ENCODE results near the gene EXD3. TPM values are rescaled to one million over a fixed set of nuclear protein-coding genes. Genes with fewer than 3 reads are reported as not detected.

Gene EXD3
- total and polyA plus RNA-seq, 5 donors from 2014 or later: 4.7 to 27.3 (median 5.8) TPM

DNA sequence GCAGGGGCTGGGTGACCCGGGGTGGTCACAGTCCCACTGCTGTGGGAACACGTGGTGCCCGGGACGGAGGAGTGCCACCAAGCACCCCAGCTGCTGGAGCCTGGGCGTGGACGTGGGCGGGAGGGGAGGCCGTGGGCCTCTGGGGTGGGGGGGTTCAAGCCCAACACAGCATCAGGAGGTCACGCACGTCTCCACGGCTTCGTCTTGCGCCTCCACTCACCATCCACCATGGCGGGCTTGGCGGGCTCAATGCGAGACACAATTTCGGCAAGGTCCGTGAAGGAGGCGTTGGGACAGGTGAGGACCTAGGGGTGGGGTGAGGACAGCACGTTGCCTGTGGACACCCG lies 38.3 kb upstream of the EXD3 start:
- DNase-seq: no peak
- no peaks in the 10 kb centered on the region for H3K36me3 Mint-ChIP-seq
- H3K4me1 ChIP-seq (ENCODE audit: control insufficient read depth, insufficient read depth, low read length, poor library complexity, severe bottlenecking): peaks cover 69% of the 10 kb centered on the region
- H3K4me1 Mint-ChIP-seq: peaks cover 0 to 42% (median 6%) of the 10 kb centered on the region in 4 donors
- peak overlapping the region; percentile 94 for H3K27ac ChIP-seq (ENCODE audit: insufficient read depth, low read length, poor library complexity, severe bottlenecking)
- no peaks in the 10 kb centered on the region for H3K36me3 ChIP-seq (ENCODE audit: control insufficient read depth, insufficient read depth, low read length)
- H3K4me3 Mint-ChIP-seq: peak overlapping the region in 3 of 4 donors; percentile 36 to 98 (median 43)
- H3K27me3 ChIP-seq (ENCODE audit: control insufficient read depth, insufficient read depth, low read length): no peaks in the 10 kb centered on the region
- H3K9me3 ChIP-seq (ENCODE audit: control insufficient read depth in 2 of 2, low read length in 2 of 2): no peaks in the 10 kb centered on the region
- peak overlapping the region; percentile 86 to 95 (median 87) for H3K27ac Mint-ChIP-seq
- no peaks in the 10 kb centered on the region for H3K27me3 Mint-ChIP-seq
- ATAC-seq (ENCODE audit: low read depth in 2 of 2): no peak
- H3K4me3 ChIP-seq (ENCODE audit: low read depth, low read length): no peak overlapping the region
- peaks cover 0 to 1% (median 0%) of the 10 kb centered on the region in 7 donors for H3K9me3 Mint-ChIP-seq

DNA sequence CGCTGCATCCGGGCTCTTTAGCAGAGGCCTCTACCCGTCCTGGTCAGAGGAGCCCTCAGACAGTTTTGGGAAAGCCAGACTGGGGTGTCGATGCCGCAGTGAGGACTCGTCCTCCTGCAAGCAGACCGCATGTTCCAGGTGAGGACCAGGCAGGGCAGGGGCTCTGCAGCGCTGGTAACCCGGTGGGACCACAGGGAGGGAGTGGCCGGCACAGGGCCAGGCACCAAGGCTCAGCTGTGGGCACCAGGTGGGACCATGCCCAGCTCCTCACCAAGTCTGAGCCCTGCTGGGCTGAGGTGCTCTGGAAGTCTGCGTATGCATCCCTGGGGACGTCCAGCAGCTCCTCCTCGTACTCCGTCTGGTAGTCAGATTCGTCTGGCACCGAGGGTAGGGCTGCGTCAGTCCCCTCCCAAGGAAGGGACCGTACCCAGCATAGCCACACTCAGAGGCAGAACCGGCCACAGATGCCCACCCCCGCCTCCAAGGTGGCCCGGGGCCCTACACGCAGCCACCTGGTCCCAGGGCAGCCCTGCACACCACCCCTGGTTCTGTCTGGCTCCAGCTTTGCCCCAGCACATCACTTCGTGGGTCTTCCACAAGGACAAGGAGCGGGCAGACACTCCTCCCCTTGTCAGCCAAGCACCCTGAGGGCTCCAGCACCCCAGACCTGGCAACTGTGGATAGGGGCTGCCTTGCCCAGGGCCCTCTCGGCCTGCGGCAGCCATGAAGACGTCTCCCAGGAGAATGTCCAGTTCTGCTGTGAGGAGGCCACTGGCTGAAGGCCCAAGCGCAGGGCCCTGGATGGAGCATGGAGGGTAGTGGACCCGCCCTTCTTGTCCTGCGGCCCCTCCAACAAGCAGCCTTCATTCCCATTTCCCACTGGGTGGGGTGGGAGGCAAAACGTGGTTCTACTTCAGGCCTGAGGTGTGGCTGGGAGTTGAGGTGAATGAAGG lies 37.7 kb upstream of the EXD3 start:
- peak overlapping the region; percentile 94 for H3K27ac ChIP-seq (ENCODE audit: insufficient read depth, low read length, poor library complexity, severe bottlenecking)
- peaks cover 70% of the 10 kb centered on the region for H3K4me1 ChIP-seq (ENCODE audit: control insufficient read depth, insufficient read depth, low read length, poor library complexity, severe bottlenecking)
- Mint-ChIP-seq H3K36me3 (no peaks in the 10 kb centered on the region), H3K9me3 (peaks cover 0 to 1% (median 0%) of the 10 kb centered on the region in 7 donors), H3K4me1 (peaks cover 0 to 43% (median 5%) of the 10 kb centered on the region in 4 donors), H3K27me3 (no peaks in the 10 kb centered on the region), H3K27ac (peak overlapping the region; percentile 86 to 95 (median 93)), H3K4me3 (peak overlapping the region; percentile 27 to 98 (median 56))
- no peaks in the 10 kb centered on the region for H3K9me3 ChIP-seq (ENCODE audit: control insufficient read depth in 2 of 2, low read length in 2 of 2)
- H3K27me3 ChIP-seq (ENCODE audit: control insufficient read depth, insufficient read depth, low read length): no peaks in the 10 kb centered on the region
- no peaks in the 10 kb centered on the region for H3K36me3 ChIP-seq (ENCODE audit: control insufficient read depth, insufficient read depth, low read length)
- DNase-seq (no peak), ATAC-seq (ENCODE audit: low read depth in 2 of 2) (no peak)
- no peak overlapping the region for H3K4me3 ChIP-seq (ENCODE audit: low read depth, low read length)

DNA sequence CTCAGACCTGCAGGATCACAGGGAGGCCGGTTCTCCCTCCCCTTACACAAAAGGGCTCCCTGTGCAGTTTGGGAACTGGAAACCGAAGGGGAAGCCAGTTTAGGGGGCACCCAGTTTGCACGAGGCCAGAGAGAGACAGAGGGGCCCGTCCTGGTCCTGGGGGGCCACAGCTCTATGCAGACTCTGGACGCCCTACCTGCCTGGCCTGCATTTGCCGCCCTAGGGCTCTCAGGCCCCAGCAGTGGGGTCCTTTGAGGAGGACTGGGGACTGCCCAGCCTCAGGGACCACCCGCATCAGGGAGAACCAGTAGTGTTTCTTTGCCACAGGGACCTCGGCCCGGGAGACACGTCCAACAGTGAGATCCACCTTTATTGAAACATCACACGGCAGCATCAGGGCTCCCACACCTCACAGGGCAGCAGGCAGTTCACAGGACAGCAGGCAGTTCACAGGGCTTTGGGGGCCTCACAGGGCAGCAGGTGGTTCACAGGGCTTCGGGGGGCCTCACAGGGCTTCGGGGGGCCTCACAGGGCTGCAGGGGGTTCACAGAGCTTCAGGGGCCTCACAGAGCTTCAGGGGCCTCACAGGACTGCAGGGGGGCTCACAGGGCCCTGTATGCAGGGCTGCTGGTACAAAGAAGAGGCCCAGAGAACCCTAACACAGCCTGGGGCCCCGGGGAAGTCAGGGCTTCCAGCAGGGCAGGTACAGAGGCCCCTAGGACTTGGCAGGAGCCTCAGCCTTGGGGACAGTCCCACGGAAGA lies 36.8 kb upstream of the EXD3 start:
- Histone ChIP-seq H3K4me3 (ENCODE audit: low read depth, low read length) (peak overlapping the region; percentile 32), H3K9me3 (ENCODE audit: control insufficient read depth in 2 of 2, low read length in 2 of 2) (no peaks in the 10 kb centered on the region), H3K27ac (ENCODE audit: insufficient read depth, low read length, poor library complexity, severe bottlenecking) (peak overlapping the region; percentile 86), H3K36me3 (ENCODE audit: control insufficient read depth, insufficient read depth, low read length) (no peaks in the 10 kb centered on the region), H3K4me1 (ENCODE audit: control insufficient read depth, insufficient read depth, low read length, poor library complexity, severe bottlenecking) (peaks cover 79% of the 10 kb centered on the region), H3K27me3 (ENCODE audit: control insufficient read depth, insufficient read depth, low read length) (no peaks in the 10 kb centered on the region)
- Mint-ChIP-seq H3K4me3 (peak overlapping the region; percentile 27 to 77 (median 70)), H3K4me1 (peaks cover 0 to 46% (median 5%) of the 10 kb centered on the region in 4 donors), H3K27me3 (no peaks in the 10 kb centered on the region), H3K9me3 (peaks cover 0 to 1% (median 0%) of the 10 kb centered on the region in 7 donors), H3K27ac (peak overlapping the region; percentile 60 to 95 (median 93)), H3K36me3 (no peaks in the 10 kb centered on the region)
- ATAC-seq (ENCODE audit: low read depth in 2 of 2): no peak
- no peak for DNase-seq

DNA sequence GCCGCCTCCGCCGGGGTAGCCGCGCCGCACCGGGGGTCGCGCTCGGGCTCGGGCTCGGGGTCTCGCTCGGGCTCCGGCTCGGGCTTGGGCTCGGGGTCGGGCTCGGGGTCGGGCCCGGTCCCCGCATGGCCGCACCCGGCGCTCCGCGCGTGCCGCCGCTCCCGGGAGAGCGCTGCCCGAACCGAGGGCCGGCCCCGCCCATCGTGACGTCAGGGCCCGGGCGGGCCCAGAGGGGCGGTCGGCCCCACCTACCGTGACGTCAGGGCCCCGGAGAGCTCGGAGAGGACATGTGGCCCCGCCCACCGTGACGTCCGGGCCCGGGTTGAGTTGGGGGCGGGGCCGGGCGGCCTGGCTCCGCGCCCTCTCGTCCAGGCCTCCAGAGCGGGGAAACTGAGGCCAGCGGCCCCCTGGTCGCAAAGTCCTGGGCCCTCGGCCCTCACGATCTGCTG lies 36.2 kb upstream of the EXD3 start, which contains the start of gene NSMF:
Gene NSMF (minus strand): TSS at position 183 of the 449 bp plus-strand sequence. CDS start 232 bp downstream, outside the sequence.
- H3K4me3 ChIP-seq (ENCODE audit: low read depth, low read length): peak within 1 kb of the TSS; percentile 32
- Mint-ChIP-seq H3K4me3 (peak within 1 kb of the TSS; percentile 27 to 84 (median 70)), H3K36me3 (no peaks in the 10 kb centered on the region), H3K27me3 (no peaks in the 10 kb centered on the region), H3K4me1 (peaks cover 0 to 52% (median 5%) of the 10 kb centered on the region in 4 donors), H3K27ac (peak within 1 kb of the TSS; percentile 60 to 95 (median 93)), H3K9me3 (peaks cover 0 to 1% (median 0%) of the 10 kb centered on the region in 7 donors)
- peak within 1 kb of the TSS; percentile 86 for H3K27ac ChIP-seq (ENCODE audit: insufficient read depth, low read length, poor library complexity, severe bottlenecking)
- peaks cover 85% of the 10 kb centered on the region for H3K4me1 ChIP-seq (ENCODE audit: control insufficient read depth, insufficient read depth, low read length, poor library complexity, severe bottlenecking)
- H3K36me3 ChIP-seq (ENCODE audit: control insufficient read depth, insufficient read depth, low read length): no peaks in the 10 kb centered on the region
- ATAC-seq (ENCODE audit: low read depth in 2 of 2): peak; percentile 63 to 75
- no peaks in the 10 kb centered on the region for H3K27me3 ChIP-seq (ENCODE audit: control insufficient read depth, insufficient read depth, low read length)
- no peaks in the 10 kb centered on the region for H3K9me3 ChIP-seq (ENCODE audit: control insufficient read depth in 2 of 2, low read length in 2 of 2)
- DNase-seq: peak; percentile 90 to 95 (median 91)

DNA sequence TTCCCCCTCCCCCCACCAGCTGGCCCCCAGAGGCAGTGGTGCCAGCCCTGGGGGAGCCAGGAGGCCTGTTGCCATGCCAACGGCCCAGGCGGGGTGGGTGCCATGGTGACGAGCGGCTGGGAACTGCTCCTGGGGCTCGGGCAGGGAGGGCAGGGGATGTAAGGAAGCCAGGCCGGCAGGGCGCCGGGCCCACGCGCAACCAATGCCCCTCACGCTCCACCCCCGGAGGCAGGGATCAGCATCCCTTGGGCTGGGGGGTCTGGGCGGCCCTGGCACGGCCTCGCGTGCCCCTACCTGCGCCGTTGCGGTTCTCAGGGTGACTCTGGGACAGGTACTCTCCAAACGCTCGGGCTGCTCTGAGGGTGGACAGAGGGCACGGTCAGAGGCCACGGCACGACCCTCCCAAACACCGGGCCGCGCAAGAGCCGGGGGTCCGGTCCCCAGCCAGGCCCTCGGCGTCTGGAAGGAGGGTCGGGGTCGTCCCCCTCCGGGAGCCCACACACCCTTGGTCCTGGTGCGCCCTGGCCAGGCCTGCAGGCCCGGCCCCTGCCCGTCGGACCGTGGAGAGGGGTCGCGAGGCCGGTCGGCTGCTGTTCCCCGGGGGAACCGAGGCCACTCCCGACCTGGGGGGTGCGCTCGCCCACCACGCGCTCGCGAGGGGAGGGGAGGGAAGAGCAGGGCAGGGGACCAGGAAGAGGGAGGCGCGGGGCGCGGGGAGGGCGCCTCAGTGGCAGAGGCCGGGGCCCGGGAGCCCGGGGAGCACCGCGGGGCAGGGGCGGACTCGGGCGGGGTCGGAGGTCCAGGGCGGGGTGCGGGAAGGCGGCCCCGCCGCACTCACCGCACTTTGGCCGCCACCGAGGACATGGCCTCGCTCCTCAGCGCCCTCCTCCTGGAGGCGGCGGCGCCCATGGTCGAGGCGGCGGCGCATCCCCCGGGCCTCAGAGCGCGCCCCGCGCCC lies 35.5 kb upstream of the EXD3 start:
- H3K4me3 ChIP-seq (ENCODE audit: low read depth, low read length): no peak overlapping the region
- no peaks in the 10 kb centered on the region for H3K27me3 ChIP-seq (ENCODE audit: control insufficient read depth, insufficient read depth, low read length)
- Mint-ChIP-seq H3K4me3 (peak overlapping the region in 1 of 4 donors; percentile 84), H3K4me1 (peaks cover 0 to 53% (median 5%) of the 10 kb centered on the region in 4 donors), H3K27ac (no peak overlapping the region), H3K36me3 (no peaks in the 10 kb centered on the region), H3K9me3 (peaks cover 0 to 1% (median 0%) of the 10 kb centered on the region in 7 donors), H3K27me3 (no peaks in the 10 kb centered on the region)
- H3K27ac ChIP-seq (ENCODE audit: insufficient read depth, low read length, poor library complexity, severe bottlenecking): peak overlapping the region; percentile 60
- peaks cover 87% of the 10 kb centered on the region for H3K4me1 ChIP-seq (ENCODE audit: control insufficient read depth, insufficient read depth, low read length, poor library complexity, severe bottlenecking)
- no peaks in the 10 kb centered on the region for H3K9me3 ChIP-seq (ENCODE audit: control insufficient read depth in 2 of 2, low read length in 2 of 2)
- peak; percentile 0 to 3 for ATAC-seq (ENCODE audit: low read depth in 2 of 2)
- DNase-seq: peak in 1 of 3 donors; percentile 25
- no peaks in the 10 kb centered on the region for H3K36me3 ChIP-seq (ENCODE audit: control insufficient read depth, insufficient read depth, low read length)

DNA sequence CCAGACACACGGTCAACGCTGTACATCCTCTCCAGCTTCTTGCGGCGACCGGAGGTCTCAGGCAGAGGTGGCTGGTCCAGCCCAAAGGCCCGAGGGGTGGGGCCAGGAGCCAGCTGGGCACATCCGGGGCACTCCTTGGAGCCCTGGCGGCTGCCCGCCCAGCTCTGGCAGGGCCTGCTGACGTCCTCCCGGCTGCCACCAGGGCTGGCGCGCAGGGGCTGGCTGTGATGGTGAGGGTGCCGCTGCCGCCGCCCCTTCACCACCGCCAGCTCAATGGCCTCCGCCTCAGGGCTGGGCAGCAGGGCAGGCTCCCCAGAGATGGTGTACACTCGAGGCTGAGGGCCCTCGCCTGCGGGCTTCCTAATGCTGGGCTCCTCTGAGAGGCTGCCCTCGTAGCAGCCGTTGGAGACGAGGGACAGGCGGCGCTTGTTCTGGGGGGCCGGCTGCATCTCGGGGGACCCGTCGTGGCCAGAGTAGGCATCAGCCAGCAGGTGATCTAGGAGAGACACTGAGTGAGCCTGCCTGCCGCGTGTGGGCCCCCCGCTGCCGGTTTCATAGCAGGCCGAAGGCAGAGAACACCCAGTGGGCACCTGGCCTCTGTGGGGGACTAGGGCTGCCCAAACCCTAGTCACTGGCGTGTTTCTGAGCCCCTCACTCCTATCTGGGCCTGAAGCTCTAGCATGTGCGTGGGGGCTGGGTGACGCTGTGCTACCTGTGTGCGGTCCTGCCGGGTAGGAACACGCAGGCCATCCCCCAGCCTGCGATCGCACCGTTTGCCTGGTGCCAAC lies 34.6 kb upstream of the EXD3 start:
- Mint-ChIP-seq H3K27ac (no peak overlapping the region), H3K9me3 (peaks cover 0 to 1% (median 0%) of the 10 kb centered on the region in 7 donors), H3K4me3 (peak overlapping the region; percentile 52 to 84 (median 68)), H3K36me3 (no peaks in the 10 kb centered on the region), H3K4me1 (peaks cover 0 to 54% (median 5%) of the 10 kb centered on the region in 4 donors), H3K27me3 (no peaks in the 10 kb centered on the region)
- Histone ChIP-seq H3K4me1 (ENCODE audit: control insufficient read depth, insufficient read depth, low read length, poor library complexity, severe bottlenecking) (peaks cover 87% of the 10 kb centered on the region), H3K4me3 (ENCODE audit: low read depth, low read length) (no peak overlapping the region), H3K27me3 (ENCODE audit: control insufficient read depth, insufficient read depth, low read length) (no peaks in the 10 kb centered on the region), H3K36me3 (ENCODE audit: control insufficient read depth, insufficient read depth, low read length) (no peaks in the 10 kb centered on the region), H3K27ac (ENCODE audit: insufficient read depth, low read length, poor library complexity, severe bottlenecking) (no peak overlapping the region), H3K9me3 (ENCODE audit: control insufficient read depth in 2 of 2, low read length in 2 of 2) (no peaks in the 10 kb centered on the region)
- ATAC-seq (ENCODE audit: low read depth in 2 of 2) (no peak), DNase-seq (no peak)

All from CD4-positive, CD25-positive, alpha-beta regulatory T cell (primary cell).